Measurements from ENCODE around the gene TBX19.

TBX19 gene

DNA sequence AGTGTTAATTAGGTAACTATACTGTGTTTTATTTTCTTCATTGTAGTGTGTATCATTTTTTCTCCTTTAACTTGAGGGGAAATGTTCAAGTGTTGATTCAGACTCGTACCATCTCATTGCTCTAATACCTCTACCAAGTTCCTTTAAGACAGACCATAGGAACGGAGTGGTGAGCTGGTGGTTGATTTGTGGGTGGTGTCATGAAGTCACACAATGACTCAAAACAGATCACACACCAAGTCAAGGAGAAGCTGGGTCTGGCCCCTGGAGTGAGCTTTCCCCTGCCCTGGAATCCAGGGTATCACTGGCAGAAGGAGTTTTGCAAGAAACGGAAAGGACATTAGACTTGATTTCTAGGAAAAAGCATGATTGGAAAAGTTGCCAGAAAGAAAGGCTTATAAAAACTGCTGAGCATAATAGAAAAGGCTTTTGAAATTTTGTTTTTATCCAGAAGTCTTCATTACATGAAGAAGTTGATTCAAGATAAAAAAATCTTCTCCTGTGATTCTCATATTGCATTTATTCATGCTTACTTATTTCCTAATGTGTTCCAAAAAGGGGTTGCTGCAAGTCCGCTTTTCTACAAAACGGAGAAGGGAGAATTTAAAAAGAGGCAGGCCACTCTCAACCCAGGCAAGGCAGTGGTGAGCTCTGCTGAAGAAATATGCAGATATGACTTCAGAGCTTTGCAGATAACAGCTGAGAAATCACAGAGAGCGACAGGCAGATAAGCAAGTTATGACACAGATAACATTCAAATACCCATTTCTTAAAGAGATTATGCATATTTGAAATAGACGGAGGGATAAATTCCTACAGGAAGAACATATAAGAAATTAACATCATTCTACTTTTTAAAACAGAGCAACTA lies 79.7 kb downstream of the TBX19 start:
- no peak for DNase-seq

DNA sequence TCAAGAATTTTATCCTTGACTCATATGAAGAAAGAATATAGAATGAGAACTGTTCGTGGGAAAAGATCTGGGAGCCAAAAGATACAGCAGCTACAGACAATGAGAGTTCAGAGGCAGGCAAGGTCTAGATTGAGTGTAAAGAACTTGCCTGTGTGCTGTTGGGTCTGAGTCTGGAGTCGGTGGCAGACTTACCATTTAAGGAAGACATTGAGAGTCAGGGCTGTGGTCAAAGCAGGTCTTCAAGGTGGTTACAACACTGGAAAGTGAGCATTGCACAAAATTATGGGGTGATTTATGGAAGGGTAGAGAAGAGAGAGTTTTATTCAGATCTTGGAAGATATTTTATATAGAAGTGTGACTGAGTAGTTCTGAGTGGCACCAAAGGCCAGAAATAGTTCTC lies 80.6 kb downstream of the TBX19 start:
- DNase-seq, result no peak

DNA sequence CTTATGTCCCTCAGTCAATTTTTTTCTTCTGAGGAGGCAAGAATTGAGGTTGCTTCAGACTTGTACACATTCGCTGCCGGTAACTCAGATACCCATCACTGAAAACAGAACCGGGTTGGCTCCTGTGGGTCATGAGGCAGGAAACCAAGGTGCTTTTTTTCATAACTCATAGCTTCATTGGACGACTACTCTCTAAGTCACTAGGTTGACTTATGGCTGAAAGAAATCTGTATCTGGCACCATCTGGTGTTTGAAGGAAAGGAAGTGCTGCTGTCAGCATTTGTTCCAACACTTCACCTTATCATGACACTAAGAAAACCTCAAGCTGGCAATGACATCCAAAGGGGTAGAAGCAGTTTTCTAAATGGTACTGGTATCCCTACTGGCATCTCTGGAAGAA lies 82.3 kb downstream of the TBX19 start:
- peak; percentile 19 for DNase-seq

Measured in activated CD4-positive, alpha-beta T cell treated with anti-CD3 and anti-CD28 coated beads for 4 hours (primary cell).